WTC11 (cell line): Measurements from ENCODE around the gene TATDN2.

ENCODE experiments used
- ESRRA ChIP-seq: sonication (generic); formaldehyde crosslinking; IDR thresholded peaks from 2 replicates; pipeline ENCODE4 v1.8.1; 2022; ENCODE audit warnings: mild to moderate bottlenecking, missing genetic modification reagents, borderline replicate concordance
- IRF2 ChIP-seq: sonication (generic); formaldehyde crosslinking; IDR thresholded peaks from 2 replicates; pipeline ENCODE4 v1.8.0; 2022; ENCODE audit warnings: low read depth, missing genetic modification reagents, borderline replicate concordance
- JUN ChIP-seq: sonication (generic); formaldehyde crosslinking; IDR thresholded peaks from 2 replicates; pipeline ENCODE4 v1.8.0; 2023; ENCODE audit warnings: mild to moderate bottlenecking, missing genetic modification reagents
- NFE2L1 ChIP-seq: sonication (generic); formaldehyde crosslinking; IDR thresholded peaks from 2 replicates; pipeline ENCODE4 v1.8.1; 2023; ENCODE audit warnings: missing genetic modification reagents
- NFYB ChIP-seq: sonication (generic); formaldehyde crosslinking; conservative IDR thresholded peaks from 2 replicates; pipeline ENCODE4 v1.8.0; 2022; ENCODE audit warnings: low read depth, missing genetic modification reagents
- PRRX2 ChIP-seq: fragments of 250-450 bp; sonication (Bioruptor Pico); IDR thresholded peaks from 2 replicates; pipeline ENCODE4 v1.8.0; 2021; ENCODE audit warnings: mild to moderate bottlenecking
- TP53 ChIP-seq: sonication (generic); formaldehyde crosslinking; IDR thresholded peaks from 2 replicates; pipeline ENCODE4 v1.8.1; 2023; ENCODE audit warnings: mild to moderate bottlenecking, missing genetic modification reagents
- TF ChIP-seq, protein P1 (sequence below): fragments of 200-600 bp; IDR thresholded peaks from 2 replicates; pipeline ENCODE4 v1.8.0; 2022; ENCODE audit warnings: antibody characterized with exemption
- TF ChIP-seq, protein P2 (sequence below): sonication (generic); formaldehyde crosslinking; IDR thresholded peaks from 2 replicates; pipeline ENCODE4 v1.8.0; 2022; ENCODE audit warnings: mild to moderate bottlenecking, missing genetic modification reagents
- TF ChIP-seq, protein P3 (sequence below): sonication (generic); formaldehyde crosslinking; conservative IDR thresholded peaks from 2 replicates; pipeline ENCODE4 v1.8.1; 2022; ENCODE audit warnings: mild to moderate bottlenecking, missing genetic modification reagents
- TF ChIP-seq, protein P4 (sequence below): sonication (generic); formaldehyde crosslinking; IDR thresholded peaks from 2 replicates; pipeline ENCODE4 v1.8.0; 2023; ENCODE audit warnings: missing genetic modification reagents, mild to moderate bottlenecking, borderline replicate concordance
- TF ChIP-seq, protein P5 (sequence below): fragments of 250-450 bp; sonication (Bioruptor Pico); IDR thresholded peaks from 2 replicates; pipeline ENCODE4 v1.8.0; 2021; ENCODE audit warnings: mild to moderate bottlenecking

DNA sequence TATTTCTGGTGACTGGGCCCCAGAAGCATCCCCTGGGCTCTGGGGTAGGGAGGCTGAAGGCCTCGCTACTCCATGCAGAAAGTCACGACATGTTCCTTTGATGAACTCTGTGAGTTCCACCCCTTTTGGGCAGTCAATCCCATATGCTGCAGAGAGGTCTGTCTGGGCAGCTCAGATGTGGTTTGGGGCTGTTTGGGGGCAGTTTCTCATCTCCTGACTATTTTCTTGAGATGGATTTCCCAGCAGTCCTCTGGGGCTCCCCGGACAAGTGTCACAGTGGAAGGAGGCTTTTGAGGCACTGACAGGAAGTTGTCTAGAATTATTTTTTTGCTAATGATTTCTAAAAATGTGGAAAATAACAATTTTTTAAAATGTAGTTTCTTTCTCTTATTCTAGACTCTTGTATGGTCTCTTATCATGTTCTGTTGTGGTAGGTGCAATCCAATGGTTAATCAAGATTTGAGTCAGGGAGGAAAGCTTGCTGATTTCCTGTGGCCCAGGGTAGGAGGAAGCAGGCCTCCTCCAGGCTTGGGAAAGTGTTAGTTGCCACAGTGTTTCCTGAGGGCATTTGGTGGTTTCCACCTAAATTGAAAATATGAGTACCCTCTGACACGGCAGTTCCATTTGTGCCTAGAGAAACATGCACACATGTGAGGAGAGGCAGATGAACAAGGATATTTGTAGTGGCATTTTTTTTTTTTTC is 19.9 kb upstream of the TATDN2 start:
- TF ChIP-seq, protein P1, sequence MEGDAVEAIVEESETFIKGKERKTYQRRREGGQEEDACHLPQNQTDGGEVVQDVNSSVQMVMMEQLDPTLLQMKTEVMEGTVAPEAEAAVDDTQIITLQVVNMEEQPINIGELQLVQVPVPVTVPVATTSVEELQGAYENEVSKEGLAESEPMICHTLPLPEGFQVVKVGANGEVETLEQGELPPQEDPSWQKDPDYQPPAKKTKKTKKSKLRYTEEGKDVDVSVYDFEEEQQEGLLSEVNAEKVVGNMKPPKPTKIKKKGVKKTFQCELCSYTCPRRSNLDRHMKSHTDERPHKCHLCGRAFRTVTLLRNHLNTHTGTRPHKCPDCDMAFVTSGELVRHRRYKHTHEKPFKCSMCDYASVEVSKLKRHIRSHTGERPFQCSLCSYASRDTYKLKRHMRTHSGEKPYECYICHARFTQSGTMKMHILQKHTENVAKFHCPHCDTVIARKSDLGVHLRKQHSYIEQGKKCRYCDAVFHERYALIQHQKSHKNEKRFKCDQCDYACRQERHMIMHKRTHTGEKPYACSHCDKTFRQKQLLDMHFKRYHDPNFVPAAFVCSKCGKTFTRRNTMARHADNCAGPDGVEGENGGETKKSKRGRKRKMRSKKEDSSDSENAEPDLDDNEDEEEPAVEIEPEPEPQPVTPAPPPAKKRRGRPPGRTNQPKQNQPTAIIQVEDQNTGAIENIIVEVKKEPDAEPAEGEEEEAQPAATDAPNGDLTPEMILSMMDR = no peak
- TF ChIP-seq, protein P2, sequence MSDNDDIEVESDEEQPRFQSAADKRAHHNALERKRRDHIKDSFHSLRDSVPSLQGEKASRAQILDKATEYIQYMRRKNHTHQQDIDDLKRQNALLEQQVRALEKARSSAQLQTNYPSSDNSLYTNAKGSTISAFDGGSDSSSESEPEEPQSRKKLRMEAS (CRISPR knock-in tag) = no peak
- TF ChIP-seq PRRX2 (no peak), TP53 (CRISPR knock-in tag) (no peak), NFE2L1 (CRISPR knock-in tag) (no peak), IRF2 (CRISPR knock-in tag) (no peak), JUN (CRISPR knock-in tag) (no peak), NFYB (CRISPR knock-in tag) (no peak), ESRRA (CRISPR knock-in tag) (no peak)
- TF ChIP-seq, protein P3, sequence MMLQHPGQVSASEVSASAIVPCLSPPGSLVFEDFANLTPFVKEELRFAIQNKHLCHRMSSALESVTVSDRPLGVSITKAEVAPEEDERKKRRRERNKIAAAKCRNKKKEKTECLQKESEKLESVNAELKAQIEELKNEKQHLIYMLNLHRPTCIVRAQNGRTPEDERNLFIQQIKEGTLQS (CRISPR knock-in tag) = no peak
- TF ChIP-seq, protein P4, sequence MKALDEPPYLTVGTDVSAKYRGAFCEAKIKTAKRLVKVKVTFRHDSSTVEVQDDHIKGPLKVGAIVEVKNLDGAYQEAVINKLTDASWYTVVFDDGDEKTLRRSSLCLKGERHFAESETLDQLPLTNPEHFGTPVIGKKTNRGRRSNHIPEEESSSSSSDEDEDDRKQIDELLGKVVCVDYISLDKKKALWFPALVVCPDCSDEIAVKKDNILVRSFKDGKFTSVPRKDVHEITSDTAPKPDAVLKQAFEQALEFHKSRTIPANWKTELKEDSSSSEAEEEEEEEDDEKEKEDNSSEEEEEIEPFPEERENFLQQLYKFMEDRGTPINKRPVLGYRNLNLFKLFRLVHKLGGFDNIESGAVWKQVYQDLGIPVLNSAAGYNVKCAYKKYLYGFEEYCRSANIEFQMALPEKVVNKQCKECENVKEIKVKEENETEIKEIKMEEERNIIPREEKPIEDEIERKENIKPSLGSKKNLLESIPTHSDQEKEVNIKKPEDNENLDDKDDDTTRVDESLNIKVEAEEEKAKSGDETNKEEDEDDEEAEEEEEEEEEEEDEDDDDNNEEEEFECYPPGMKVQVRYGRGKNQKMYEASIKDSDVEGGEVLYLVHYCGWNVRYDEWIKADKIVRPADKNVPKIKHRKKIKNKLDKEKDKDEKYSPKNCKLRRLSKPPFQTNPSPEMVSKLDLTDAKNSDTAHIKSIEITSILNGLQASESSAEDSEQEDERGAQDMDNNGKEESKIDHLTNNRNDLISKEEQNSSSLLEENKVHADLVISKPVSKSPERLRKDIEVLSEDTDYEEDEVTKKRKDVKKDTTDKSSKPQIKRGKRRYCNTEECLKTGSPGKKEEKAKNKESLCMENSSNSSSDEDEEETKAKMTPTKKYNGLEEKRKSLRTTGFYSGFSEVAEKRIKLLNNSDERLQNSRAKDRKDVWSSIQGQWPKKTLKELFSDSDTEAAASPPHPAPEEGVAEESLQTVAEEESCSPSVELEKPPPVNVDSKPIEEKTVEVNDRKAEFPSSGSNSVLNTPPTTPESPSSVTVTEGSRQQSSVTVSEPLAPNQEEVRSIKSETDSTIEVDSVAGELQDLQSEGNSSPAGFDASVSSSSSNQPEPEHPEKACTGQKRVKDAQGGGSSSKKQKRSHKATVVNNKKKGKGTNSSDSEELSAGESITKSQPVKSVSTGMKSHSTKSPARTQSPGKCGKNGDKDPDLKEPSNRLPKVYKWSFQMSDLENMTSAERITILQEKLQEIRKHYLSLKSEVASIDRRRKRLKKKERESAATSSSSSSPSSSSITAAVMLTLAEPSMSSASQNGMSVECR = no peak
- TF ChIP-seq, protein P5, sequence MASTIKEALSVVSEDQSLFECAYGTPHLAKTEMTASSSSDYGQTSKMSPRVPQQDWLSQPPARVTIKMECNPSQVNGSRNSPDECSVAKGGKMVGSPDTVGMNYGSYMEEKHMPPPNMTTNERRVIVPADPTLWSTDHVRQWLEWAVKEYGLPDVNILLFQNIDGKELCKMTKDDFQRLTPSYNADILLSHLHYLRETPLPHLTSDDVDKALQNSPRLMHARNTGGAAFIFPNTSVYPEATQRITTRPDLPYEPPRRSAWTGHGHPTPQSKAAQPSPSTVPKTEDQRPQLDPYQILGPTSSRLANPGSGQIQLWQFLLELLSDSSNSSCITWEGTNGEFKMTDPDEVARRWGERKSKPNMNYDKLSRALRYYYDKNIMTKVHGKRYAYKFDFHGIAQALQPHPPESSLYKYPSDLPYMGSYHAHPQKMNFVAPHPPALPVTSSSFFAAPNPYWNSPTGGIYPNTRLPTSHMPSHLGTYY (CRISPR knock-in tag) = no peak
